ENCODE data around the gene MUTYH.
A peak's percentile ranks its signal among the peaks of the same experiment; 100 is the strongest.

The MUTYH gene

DNA sequence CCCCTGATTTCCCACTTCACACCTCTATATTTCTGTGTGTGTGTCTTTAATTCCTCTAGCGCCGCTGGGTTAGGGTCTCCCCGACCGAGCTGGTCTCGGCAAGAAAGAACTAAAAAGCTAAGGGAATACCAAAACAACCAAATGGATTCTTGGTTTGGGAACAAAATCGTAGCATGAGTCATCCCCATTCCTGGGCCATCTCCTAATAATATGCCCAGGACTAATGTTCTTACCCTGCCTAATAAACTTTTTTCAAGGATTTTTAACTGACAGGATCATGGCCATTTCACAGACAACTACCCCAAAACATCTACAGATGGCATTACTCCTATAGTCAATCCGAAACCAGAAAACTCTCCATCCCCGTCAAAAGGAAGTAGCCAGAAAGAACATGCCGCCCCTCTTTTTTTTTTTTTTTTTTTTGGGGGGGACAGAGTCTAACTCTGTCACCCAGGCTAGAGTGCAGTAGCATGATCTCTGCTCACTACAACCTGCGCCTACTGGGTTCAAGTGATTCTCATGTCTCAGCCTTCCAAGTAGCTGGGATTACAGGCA, 17.7 kb downstream of the MUTYH start:
- no peaks in the 10 kb centered on the region for H3K9me3 Mint-ChIP-seq
- no peaks in the 10 kb centered on the region for H3K36me3 Mint-ChIP-seq
- ATAC-seq (ENCODE audit: low read depth) (no peak), DNase-seq (ENCODE audit: low spot score in 2 of 2) (no peak)
- H3K27ac Mint-ChIP-seq = no peak overlapping the region
- peaks cover 11% of the 10 kb centered on the region for H3K4me1 Mint-ChIP-seq
- no peak overlapping the region for H3K4me3 Mint-ChIP-seq
- H3K27me3 Mint-ChIP-seq = no peaks in the 10 kb centered on the region

- Mint-ChIP-seq H3K9me3 (no peaks in the 10 kb centered on the region), H3K4me3 (peak overlapping the region; percentile 24), H3K27me3 (no peaks in the 10 kb centered on the region), H3K36me3 (no peaks in the 10 kb centered on the region), H3K4me1 (peaks cover 9% of the 10 kb centered on the region), H3K27ac (no peak overlapping the region)
- DNase-seq (ENCODE audit: low spot score in 2 of 2) (no peak), ATAC-seq (ENCODE audit: low read depth) (no peak)
Measured at GRCh38 chr1:45321444-45321843, 18.8 kb downstream of the MUTYH start.

DNA sequence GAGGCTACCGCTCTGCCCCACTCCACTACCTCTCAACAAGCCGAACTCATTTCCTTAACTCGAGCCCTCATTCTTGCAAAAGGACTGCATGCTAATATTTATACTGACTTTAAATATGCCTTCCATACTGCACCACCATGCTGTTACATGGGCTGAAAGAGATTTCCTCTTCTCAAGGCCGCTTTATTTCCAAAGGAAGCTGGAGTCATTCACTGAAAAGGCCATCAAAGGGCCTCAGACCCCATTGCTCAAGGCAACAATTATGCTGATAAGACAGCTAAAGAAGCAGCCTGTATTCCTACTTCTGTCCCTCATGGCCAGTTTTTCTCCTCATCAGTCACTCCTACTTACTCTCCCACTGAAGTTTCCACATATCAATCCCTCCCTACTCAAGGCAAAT, 20.5 kb downstream of the MUTYH start:
- Mint-ChIP-seq H3K27ac (no peak overlapping the region), H3K36me3 (no peaks in the 10 kb centered on the region), H3K27me3 (no peaks in the 10 kb centered on the region), H3K9me3 (no peaks in the 10 kb centered on the region), H3K4me1 (peaks cover 3% of the 10 kb centered on the region), H3K4me3 (no peak overlapping the region)
- DNase-seq (ENCODE audit: low spot score in 2 of 2) = no peak
- ATAC-seq (ENCODE audit: low read depth) = no peak

- Mint-ChIP-seq H3K4me1 (peaks cover 3% of the 10 kb centered on the region), H3K4me3 (no peak overlapping the region), H3K27ac (no peak overlapping the region), H3K36me3 (no peaks in the 10 kb centered on the region), H3K9me3 (no peaks in the 10 kb centered on the region), H3K27me3 (no peaks in the 10 kb centered on the region)
- no peak for ATAC-seq (ENCODE audit: low read depth)
- no peak for DNase-seq (ENCODE audit: low spot score in 2 of 2)
Measured at GRCh38 chr1:45317166-45317565, 23.1 kb downstream of the MUTYH start.

DNA sequence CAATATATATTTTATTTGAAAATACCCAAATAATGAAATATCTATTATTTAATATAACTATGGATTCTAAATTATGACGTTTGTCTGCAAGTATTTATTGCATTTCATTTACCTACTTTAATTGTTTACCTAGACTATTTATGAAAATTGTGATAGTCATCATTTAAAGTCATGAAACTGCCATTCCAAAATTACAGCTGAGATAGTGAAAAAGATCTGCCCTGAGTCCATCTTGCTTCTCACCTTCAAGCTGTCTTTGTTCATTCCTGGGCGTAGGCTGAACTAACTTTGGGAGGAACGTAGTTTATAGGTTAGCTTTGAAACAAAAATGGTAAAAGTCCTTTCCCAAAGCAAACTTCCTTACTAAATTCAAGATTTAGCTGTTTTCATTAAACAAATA, 26.0 kb downstream of the MUTYH start:
- Mint-ChIP-seq H3K36me3 (no peaks in the 10 kb centered on the region), H3K27me3 (no peaks in the 10 kb centered on the region), H3K4me3 (no peak overlapping the region), H3K27ac (no peak overlapping the region), H3K4me1 (no peaks in the 10 kb centered on the region), H3K9me3 (no peaks in the 10 kb centered on the region)
- DNase-seq (ENCODE audit: low spot score in 2 of 2) = no peak
- no peak for ATAC-seq (ENCODE audit: low read depth)

DNA sequence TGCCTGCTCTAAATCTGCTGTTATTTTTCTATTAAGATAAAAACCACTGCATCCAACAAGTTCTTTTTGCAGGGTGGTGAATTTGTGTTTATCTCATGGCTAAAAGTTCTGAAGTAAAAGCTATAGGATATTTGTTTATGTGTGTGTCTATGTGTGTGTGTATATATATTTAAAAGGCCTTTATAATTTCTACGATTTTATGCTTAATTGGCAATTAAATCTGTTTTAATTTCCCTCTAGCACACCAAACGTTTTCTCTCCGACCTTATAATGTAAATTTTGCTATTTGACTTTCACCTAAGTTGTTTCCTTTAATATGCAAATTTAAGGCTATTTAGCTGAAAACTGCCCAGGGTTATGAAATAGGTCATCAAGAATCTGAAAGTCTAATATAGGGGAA, 33.3 kb downstream of the MUTYH start:
- no peaks in the 10 kb centered on the region for H3K9me3 Mint-ChIP-seq
- no peak overlapping the region for H3K4me3 Mint-ChIP-seq
- peaks cover 20% of the 10 kb centered on the region for H3K4me1 Mint-ChIP-seq
- DNase-seq (ENCODE audit: low spot score in 2 of 2) (no peak), ATAC-seq (ENCODE audit: low read depth) (no peak)
- H3K27ac Mint-ChIP-seq = peak overlapping the region; percentile 95
- H3K27me3 Mint-ChIP-seq = no peaks in the 10 kb centered on the region
- no peaks in the 10 kb centered on the region for H3K36me3 Mint-ChIP-seq

- no peaks in the 10 kb centered on the region for H3K9me3 Mint-ChIP-seq
- ATAC-seq (ENCODE audit: low read depth) (no peak), DNase-seq (ENCODE audit: low spot score in 2 of 2) (peak in 1 of 2 donors; percentile 11)
- peaks cover 24% of the 10 kb centered on the region for H3K4me1 Mint-ChIP-seq
- H3K4me3 Mint-ChIP-seq = peak overlapping the region; percentile 40
- no peaks in the 10 kb centered on the region for H3K27me3 Mint-ChIP-seq
- H3K36me3 Mint-ChIP-seq = no peaks in the 10 kb centered on the region
- peak overlapping the region; percentile 95 for H3K27ac Mint-ChIP-seq
Measured at GRCh38 chr1:45306319-45306718, 33.9 kb downstream of the MUTYH start.

- Mint-ChIP-seq H3K27me3 (no peaks in the 10 kb centered on the region), H3K4me1 (peaks cover 24% of the 10 kb centered on the region), H3K4me3 (peak overlapping the region; percentile 89), H3K36me3 (no peaks in the 10 kb centered on the region), H3K9me3 (no peaks in the 10 kb centered on the region), H3K27ac (peak overlapping the region; percentile 95)
- DNase-seq (ENCODE audit: low spot score in 2 of 2) (no peak), ATAC-seq (ENCODE audit: low read depth) (no peak)
Measured at GRCh38 chr1:45305231-45305630, 35.0 kb downstream of the MUTYH start.

DNA sequence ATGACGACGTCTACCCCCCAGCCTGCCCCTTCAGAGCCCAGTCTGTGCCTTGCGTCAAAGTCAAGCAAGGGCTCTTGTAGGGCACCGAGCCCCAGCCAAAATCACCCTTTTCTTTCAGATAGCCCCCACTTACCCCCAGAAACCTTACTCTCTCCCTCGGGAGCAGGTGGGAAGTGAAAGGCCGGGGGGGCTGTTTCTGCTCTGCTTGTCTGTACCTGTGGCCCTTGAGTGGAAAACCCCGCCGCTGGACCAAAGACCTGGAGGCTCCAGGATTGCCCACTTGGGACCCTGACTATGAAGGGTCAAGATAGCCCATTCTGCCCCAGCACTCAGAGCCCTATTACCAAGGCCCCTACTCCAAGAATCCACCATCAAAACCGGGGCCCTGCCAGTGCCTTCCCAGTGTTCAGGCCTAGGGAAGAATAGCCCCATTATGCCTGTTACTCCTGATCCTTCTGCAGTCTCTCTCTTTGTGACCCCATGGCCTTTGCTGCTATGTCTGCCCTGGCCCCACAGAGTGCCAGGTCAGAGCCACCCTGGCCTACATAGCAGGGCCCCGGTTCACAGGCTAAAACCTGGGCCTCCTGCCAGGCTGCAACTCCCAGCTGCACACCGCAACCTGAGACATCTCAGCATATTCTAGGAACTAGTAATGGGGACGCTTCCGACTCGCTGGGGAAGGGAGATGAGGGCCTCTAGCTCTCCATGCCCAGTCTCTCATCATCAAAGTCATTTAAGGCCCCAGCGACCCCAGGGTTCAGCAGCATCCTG, 35.7 kb downstream of the MUTYH start:
- DNase-seq (ENCODE audit: low spot score in 2 of 2) = no peak
- Mint-ChIP-seq H3K4me1 (peaks cover 24% of the 10 kb centered on the region), H3K9me3 (no peaks in the 10 kb centered on the region), H3K4me3 (peak overlapping the region; percentile 89), H3K27ac (peak overlapping the region; percentile 95), H3K27me3 (no peaks in the 10 kb centered on the region), H3K36me3 (no peaks in the 10 kb centered on the region)
- ATAC-seq (ENCODE audit: low read depth) = peak; percentile 1

DNA sequence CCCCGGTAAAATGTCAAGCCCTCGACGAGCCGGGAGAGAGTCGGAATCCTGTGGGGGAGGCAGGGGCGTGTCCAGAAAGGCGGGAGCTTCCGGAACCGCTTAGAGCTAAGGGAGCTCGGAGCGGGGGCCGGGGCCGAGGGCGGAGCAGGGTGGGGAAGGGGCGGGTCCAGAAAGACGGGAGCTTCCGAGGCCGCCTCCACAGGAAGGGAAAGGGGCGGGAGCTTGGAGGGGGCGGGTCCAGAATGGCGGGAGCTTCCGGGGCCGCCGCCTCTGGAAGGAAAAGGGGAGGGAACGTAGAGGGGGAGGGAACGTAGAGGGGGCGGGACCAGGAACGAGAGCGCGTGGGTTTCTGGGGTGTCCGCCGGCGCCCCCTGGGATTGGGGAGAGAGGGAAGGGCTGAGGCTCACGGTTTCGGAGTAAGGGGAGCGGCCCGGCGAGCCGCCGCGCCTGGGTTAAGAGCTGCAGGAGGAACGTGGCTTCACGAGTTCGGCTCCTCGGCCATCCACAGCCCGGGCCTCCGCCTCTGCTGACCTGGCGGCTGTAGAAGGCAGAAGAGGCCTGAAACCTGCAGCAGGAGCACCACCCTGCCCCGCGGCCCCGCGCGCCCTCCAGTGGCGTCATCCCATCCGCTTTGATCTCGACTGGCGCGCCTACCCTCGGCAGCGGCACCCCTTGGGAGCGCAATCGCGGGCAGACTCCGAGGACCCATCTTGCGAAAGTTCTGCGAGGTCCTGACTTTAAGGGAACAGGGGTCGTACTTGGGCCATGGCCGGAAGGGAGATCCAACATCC, 36.5 kb downstream of the MUTYH start:
- peak; percentile 77 for ATAC-seq (ENCODE audit: low read depth)

GRCh38 chr1:45302505-45303150, 37.6 kb downstream of the MUTYH start:
- Mint-ChIP-seq H3K9me3 (no peaks in the 10 kb centered on the region), H3K36me3 (no peaks in the 10 kb centered on the region), H3K27me3 (no peaks in the 10 kb centered on the region), H3K4me3 (peak overlapping the region; percentile 61), H3K4me1 (peaks cover 24% of the 10 kb centered on the region), H3K27ac (peak overlapping the region; percentile 95)
- ATAC-seq (ENCODE audit: low read depth) (no peak), DNase-seq (ENCODE audit: low spot score in 2 of 2) (no peak)

More for the DNA sequence above, 36.5 kb downstream of the MUTYH start:
- Mint-ChIP-seq H3K4me1 (peaks cover 24% of the 10 kb centered on the region), H3K27me3 (no peaks in the 10 kb centered on the region), H3K27ac (peak overlapping the region; percentile 95), H3K9me3 (no peaks in the 10 kb centered on the region), H3K36me3 (no peaks in the 10 kb centered on the region), H3K4me3 (peak overlapping the region; percentile 89)
- DNase-seq (ENCODE audit: low spot score in 2 of 2) = peak; percentile 84 to 89

DNA sequence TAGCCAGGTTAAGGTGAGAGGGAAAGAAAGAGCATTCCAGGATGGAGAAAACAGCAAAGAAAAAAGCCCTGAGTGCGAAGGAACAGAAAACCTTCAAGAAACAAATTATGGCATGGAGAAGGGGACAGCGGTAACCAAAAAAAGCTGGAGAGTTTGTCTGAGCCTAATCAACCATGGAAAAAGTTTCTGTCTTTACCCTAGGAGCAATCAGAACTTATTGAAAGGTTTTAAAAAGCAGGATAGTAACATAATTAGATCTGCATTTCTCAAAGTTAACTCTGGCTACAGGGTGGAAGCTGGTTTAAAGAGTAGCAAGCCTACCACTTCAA, 39.6 kb downstream of the MUTYH start:
- no peak overlapping the region for H3K27ac Mint-ChIP-seq
- H3K4me3 Mint-ChIP-seq = no peak overlapping the region
- no peaks in the 10 kb centered on the region for H3K27me3 Mint-ChIP-seq
- no peak for DNase-seq (ENCODE audit: low spot score in 2 of 2)
- no peaks in the 10 kb centered on the region for H3K9me3 Mint-ChIP-seq
- ATAC-seq (ENCODE audit: low read depth) = no peak
- no peaks in the 10 kb centered on the region for H3K36me3 Mint-ChIP-seq
- peaks cover 14% of the 10 kb centered on the region for H3K4me1 Mint-ChIP-seq

- ATAC-seq (ENCODE audit: low read depth) (peak; percentile 12), DNase-seq (ENCODE audit: low spot score in 2 of 2) (peak; percentile 29 to 50)
- no peaks in the 10 kb centered on the region for H3K36me3 Mint-ChIP-seq
- peaks cover 11% of the 10 kb centered on the region for H3K4me1 Mint-ChIP-seq
- H3K27me3 Mint-ChIP-seq = no peaks in the 10 kb centered on the region
- H3K4me3 Mint-ChIP-seq = no peak overlapping the region
- H3K9me3 Mint-ChIP-seq = no peaks in the 10 kb centered on the region
- no peak overlapping the region for H3K27ac Mint-ChIP-seq
Measured at GRCh38 chr1:45299981-45300668, 40.1 kb downstream of the MUTYH start.
